GM21367 (cell line): Measurements from ENCODE around the gene NUP188.

Experiments used
- ATAC-seq: cut with Tn5 transposase; IDR thresholded peaks from one replicate; pipeline ENCODE4 v1.9.1; 2021; ENCODE audit not compliant: unreplicated experiment

NUP188 gene

DNA sequence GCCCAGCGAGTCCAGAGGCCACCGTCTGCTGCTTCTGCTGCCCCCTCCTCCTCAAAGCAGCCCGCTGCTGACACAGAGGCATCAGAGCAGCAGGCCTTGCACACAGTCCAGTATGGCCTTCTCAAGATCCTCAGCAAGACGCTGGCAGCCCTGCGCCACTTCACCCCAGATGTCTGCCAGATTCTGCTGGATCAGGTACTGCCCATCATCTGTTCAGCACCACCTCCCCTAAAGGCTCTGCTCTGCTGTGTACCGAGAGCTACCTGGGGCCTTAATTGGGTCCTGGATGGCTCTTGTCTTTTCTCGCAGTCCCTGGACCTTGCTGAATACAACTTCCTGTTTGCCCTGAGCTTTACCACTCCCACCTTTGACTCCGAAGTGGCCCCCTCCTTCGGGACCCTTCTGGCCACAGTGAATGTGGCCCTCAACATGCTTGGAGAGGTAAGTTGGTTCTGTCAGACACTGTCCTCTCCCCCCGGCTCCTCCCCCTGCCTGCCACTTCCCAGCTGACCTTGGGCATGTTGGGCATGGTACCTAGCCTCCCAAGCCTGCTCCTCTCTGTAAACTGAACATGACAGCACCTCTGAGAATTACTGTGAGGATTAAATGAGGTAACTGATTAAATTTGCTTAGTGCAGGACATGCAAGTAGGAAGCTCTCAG is 58.0 kb downstream of the NUP188 start:
- no peak for ATAC-seq

DNA sequence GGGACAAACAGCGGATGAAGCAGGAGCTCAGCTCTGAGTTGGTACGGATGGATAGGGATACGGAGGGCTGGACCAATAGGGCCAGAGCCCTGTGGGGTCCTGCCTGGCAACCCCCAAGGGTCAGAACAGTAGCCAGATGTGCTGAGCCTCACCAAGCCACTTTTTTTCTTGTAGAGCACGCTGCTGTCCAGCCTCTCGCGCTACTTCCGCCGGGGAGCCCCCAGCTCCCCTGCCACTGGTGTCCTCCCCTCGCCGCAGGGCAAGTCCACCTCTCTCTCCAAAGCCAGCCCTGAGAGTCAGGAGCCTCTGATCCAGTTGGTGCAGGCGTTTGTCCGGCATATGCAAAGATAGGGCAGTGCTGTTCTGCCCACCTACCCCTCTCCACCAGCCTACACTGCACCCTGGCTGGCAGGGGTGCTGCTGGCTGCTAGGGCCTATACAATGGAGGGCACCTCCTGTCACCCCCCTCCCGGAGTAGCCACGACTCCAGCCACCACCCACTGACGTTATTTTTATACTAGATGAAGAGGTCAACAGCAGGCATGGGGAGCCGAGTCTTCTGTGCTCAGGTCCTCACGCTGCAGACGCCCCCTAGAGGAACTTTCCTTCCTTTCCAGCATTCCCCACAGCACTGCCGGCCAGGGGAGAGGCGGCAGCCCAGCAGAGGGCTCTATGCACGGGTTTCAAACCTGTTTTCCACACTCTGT is 59.0 kb downstream of the NUP188 start:
- ATAC-seq = no peak

DNA sequence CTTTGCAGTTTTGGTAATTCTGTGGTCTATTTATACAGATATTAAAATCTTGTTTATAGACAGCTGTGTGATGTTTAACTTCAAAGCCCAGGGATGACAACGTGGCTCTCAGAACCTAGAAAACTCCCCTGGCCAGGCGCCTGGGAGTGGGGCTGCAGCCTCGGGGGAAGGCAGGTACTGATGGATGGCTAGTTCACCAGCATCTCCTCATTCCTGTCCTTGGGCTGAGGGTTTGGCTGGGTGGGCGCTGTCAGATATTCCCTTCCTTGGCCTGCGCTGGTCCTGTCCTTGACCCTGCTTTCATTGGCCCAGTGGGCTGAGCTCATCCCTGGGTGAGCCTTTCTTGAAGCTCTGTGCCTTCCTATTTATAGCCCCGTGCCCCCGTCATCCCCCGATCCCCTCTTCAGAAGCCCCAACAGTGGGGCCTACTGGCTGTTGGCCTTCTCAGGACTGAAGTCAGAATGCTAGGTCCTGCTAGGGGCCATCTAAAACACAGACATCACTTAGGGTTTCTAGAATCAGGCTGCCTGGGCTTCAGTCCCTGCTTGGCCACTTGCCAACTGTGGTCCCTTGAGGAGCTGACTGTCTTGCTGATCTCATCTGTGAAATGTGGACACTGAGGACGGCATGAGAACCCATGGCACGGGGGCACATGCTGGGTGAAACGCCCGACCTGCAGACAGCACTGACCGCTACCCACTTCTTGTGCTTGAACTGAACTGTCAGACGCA is 59.7 kb downstream of the NUP188 start:
- no peak for ATAC-seq

DNA sequence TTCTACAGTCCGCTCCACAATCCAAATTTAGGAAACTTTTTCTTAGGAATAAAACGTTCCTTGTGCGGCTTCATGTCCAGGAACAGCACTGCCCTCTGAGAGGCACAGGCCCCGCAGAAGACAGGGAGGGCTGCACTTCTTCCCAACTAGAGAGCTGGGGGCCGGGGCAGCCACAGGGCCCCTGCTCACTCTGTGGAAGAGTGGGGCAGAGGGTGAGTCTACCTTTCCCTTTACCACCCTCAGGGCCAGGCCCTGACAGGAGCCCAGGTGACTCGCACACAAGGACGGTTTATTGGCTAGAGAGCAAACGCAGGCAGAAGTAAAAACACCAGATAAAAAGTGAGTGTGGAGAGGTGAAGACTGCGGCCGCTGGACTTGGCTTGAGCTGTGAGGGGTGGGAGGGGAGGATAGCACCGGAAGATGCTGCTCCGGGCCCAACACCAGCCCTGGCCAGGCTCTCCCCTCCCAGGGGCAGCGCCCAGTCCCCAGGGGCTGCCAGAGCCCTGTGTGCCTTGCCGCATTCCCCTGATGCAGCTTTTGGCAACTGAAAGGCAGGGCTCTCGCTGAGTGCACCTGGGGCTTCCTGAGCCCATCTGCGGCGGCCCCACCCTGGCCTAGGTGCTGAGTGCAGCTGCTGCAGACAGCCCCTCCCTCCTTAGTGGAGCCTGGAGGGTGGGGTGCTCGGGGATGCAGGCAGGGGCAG is 60.4 kb downstream of the NUP188 start:
- no peak for ATAC-seq

DNA sequence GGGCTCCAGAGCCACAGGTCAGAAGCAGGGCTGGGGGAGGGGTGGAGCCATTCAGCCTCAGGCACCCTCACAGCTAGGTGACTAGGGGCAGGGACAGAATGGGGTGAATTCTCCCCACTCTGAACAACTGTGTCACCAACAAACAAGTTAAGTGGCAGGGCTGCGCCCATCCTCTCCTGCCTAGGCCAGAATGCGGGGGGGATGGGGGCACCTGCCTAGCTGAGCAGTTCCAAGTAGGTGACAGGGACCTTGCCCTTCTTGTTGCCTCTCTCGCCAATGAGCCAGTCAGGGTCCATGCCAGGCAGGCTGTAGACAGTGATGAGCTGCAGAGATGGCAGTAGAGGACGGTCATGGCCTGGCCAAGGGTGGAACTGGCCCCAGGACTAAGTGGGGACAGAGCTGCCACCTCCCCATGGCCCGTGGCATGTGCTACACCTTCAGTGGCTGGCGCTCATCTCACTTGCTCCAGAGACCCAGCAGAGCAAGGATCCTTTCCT is 61.0 kb downstream of the NUP188 start:
- no peak for ATAC-seq

DNA sequence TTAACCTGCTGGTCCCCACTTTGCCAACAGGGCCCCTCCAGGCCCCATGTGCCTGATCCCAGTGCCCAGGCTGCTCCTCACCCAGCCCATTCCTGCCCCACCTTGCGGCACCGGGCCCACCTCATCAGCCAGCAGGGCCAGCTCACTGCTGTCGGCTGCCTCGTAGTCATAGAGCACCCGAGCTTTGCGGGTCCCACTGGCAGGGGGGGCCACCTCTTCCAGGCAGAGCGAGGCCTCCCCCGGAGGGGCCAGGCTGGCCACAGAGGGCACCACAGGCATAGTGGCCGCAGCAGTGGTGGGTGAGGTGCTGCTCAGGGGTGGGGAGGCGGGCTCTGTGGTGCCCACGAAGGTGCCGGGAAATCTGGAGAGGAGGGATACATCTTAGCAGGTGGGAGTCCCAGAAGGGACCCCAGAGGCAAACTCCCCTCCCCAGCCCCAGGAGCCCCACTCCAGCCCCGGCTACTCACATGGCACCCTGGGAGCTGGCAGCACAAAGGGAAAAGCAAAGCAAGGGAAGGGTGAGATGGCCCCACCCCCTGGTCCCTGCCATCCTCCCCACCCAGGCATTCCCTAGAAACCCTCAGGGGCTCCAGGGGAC is 61.6 kb downstream of the NUP188 start:
- ATAC-seq = no peak

DNA sequence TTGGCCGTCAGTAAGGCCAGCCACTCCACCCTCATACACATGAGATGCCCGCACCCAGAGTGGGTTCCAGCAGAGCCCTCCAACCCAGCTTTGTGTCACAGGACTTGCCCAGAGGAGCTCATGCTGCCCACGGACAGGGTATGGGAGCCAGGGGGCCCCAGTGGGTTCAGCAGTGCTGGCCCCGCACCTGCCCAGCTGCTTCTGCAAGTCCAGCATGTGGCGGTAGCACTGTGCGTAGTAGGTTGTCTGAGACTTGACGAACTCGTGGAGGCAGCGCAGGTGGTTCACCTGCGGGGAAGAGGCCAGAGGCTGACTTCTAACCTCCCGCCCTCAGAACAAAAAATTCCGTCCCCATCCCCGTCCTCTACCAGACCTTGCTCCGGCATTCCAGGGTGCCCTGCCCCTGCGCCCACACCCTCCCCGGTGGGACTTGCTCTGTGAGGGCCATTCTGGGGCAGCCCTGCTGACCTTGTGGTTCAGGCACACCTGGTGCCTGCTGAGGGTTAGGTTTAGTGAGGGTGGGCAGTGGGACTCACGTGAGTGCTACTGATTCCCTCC is 62.2 kb downstream of the NUP188 start:
- ATAC-seq = no peak

DNA sequence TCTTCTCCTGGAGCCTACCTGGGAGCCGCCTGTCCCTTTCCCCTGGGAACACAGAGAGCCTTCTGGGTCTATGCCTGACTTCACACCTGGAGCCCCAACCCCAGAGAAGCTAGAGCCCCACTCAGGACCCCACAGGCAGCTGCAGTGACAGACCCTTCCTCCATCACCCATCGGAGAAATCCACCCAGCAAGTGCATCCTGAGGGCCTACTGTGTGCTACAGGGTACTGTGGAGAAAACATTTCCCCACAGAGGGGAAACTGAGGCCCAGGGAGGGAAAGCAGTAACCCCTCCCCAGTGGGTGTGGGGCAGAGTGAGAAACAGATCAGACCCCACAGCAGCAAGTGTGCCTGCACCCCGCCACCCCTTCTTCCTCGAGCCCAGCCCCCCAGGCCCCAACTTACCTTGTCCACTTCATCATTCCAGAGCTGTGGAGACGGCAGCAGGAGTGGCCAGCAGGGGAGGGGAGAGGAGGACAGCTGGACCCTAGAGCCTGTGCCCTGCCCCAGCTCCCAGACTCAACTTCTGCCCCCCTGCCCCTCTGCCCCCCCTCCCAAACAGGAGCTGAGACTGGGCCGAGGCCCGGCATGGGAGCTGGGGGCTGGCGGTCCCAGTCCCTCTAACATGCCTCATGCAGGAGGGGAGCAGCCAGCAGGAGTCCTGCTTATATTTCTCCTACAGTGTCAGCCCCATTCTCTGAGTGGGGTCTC is 62.9 kb downstream of the NUP188 start:
- ATAC-seq = no peak

DNA sequence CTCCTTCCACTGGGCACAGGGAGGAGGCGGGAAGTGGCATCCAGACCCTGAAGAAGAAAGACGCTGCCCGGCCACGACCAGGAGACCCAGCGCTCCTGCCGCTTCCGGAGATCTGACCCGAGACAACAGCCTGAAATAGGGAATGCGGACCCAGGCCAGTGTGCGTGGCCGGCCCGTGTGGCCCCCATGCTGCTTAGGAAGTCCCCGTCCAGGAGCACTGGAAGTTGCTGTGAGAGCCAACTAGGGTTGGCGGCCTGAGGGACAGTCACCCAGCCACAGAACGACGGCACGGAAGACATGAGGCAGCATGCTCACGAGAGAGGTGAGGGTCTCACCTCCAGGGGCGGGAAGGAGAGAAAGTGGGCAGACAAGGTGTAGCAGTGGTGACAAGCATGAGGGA is 63.7 kb downstream of the NUP188 start:
- no peak for ATAC-seq

DNA sequence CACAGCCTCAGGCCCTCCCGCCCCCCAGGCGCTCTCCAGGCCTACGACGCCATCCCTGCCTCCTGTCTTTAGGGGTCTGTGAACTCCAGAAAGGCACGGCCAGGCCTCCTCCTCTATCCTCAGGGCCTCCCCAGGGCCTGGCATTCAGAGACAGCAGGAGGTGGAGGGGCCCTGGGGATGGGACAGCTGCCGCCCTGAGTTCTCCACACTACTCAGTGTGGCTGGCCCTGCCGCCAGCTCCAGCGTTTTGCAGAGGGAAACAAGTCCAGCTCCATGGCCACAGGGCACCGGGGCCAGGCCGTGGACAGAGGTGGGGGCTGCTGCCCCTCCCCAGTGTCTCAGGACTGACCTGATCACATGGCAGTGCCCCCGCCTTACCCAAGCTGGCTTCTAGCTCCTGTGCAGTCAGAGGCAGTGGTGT is 64.3 kb downstream of the NUP188 start:
- ATAC-seq = no peak

DNA sequence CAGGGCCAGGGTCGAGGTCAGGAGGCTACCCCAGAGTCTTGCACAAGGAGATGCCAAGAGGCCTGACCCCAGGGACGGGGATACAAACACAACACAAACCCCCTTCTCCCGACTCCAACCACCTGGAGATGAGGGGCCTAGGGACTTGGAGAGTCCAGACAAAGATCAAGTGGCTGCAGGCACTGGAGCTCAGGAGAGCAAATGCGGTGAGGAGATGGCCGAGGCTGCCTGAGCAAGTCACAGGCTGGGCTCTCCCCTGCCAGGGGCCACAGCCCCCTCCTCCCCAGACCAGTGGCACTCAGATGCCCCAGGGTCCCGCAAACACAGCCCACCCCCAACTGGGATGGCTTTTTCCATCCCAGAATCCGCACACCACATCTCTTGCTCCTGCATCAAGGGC is 64.8 kb downstream of the NUP188 start:
- no peak for ATAC-seq

DNA sequence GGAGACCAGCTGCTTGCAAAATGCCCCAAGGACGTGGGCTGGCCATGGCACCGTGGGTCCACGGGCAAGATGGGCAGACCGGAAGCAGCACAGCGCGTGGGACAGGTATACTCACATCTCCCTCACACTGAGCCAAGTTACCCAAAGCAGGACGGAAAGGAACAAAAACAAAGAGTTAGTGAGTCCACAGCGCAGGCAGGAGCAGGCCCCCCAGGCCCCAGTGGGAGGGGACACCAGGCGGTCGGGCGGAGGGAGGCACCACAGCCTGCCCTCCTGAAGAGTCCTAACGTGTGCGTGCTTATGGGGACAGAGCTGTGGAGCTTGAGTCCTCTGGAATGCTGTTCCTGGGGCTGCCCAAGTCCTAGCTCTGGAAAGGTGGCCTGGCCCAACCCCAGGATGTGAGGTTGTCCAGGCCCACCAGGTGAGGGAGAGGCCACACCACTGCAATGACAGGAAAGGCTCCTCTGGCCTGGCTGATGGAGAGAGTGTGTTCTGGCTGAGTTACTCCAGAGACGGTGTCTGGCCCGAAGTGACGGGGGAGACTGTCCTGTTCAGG is 65.5 kb downstream of the NUP188 start:
- no peak for ATAC-seq

DNA sequence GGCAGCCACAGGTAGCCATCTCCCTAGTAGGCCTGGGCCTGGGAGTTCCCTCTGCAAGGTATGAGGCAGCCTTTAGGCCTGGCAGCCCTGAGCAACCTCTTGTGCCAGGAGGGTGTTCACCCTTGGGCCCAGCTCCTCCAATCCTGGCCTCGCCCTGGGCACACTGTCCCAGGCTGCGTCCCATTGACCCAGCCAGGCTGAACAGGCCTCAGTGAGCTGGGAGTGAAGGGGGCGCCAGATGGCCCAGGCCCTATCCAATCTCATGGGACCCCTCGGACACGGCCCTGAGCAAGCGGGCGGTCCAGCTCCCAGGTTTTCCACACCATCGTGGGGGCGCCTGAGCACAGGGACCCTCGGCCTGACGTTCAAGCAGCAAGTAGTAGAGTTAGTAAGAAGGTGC is 66.2 kb downstream of the NUP188 start:
- no peak for ATAC-seq

DNA sequence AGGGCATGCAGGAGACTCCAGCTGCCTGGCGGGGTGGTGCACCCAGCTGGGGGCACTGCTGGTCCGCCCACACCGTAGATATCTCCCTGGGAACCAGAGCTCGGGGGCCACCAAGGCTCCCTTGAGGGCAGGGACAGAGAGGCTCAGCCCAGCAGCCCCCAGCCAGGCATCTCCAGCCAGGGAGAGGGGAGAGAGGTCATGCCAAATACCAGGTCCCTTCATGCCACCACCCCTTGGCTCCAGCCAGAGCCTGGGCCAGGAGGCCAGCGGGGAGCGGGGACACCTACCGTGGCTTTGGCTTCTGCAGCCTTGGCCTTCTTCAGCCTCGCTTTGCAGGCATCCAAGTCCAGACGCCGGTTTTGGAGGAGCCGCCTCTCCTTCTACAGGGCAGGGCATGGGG is 66.6 kb downstream of the NUP188 start:
- no peak for ATAC-seq

DNA sequence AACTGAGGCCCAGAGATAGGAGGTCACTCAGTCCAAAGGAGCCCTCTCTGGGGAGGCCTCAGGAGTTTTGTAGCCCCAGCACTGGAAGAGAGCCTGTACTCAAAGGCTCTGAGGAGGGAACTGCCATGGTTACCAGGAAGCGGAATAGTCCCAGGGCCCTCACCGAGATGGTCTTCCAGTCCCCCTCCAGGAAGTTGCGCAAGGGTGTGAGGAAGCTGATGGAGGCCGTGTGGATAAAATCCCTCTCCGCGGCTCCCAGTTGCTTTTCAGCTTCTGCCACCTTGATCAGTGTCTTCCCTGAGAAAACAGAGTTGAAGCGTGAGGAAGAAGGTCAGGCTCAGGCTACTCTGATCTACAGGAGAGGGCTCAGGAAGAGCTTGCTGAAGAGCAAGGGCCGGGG is 67.1 kb downstream of the NUP188 start:
- ATAC-seq = no peak

DNA sequence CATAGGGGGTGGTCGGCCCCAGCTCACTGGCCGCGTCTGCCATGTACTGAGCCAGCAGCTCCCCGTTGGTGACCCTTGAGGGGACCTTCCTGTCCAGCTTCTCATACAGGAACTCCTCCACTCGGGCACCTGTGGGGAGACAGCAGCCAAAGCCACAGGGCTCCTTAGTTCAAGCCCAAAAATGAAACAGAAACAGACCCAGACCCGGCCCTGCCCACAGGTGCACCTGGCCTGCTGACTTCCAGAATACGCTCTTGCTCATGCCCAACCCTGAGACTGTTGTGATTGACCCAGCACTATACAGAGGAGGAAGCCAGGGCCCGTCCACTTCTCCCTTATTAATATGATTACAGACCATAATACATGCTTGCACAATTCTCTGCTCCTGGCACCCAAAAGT is 73.6 kb downstream of the NUP188 start:
- peak; percentile 63 for ATAC-seq

DNA sequence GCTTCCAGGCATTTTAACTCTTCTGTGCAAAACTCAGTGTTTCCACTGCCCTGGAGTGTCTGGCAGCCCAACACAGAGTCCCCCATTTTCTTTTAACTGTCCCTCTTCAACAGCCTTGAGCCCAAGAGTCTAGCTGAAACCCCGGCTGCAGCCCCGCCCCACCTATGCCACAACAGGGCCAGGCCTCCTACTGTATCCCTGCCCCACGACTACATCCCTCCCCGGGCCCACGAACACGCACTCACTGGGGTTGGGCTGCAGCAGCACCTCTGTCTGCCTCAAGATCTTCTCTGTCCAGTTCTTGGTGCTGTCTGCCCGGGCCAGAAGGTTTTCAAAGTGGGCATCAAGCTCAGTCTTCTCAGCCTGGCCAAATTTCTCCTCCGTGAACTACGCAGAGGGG is 74.5 kb downstream of the NUP188 start:
- ATAC-seq = no peak

DNA sequence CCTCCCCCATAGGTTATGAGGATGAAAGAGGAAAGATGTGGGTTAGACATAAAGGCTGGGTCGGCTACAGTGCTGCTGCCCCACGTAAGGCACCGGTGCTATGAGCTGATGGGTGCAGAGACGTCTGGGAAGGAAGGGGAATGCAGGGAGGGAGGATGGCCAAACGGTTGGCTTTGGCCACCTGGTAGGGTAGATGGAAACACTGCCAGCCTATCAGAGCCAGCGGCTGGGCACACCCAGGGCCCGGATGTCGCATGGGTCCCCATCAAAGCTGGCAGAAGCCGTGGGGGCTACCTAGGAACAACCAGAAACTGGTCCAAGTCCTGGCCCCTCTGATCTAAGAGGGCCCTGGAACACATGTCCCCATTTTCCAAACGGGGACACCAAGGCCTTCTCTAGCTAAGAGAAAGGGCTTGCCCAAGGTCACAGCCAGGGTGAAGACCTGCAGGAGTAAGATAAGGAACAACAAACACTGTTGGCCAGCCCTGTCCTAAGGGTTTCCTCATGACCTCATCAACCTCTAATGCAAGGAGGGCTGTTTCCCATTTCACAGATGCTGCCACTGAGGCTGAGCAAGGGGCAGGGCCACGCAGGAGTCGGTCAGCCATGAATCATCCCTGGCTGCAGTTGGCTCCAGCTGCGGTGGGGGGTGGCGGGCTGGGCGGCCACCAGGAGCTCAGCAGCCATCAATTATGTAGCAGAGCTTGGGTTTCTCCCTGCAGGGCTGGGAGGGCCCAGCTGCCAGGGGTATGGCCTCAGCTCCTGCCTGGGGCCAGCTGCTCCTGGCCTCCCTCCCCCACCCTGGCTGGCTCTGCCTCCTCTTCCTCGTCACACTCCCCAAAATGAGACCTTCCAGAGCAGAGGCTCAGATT is 75.8 kb downstream of the NUP188 start:
- no peak for ATAC-seq

DNA sequence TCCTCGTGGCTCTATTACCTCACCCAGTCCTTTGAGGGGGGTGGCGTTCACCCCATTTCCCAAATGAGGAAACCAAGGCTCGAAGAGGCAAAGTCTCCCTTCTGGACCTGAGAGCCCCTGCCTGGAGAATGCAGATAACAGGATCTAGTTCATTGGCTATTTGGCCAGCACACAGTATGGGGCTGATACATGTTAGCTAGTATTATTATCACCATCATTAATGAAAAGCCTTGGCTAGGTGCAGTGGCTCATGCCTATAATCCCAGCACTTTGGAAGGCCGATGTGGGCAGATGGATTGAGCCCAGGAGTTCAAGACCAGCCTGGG is 76.4 kb downstream of the NUP188 start:
- no peak for ATAC-seq
